HUES64 (cell line): Measurements from ENCODE around the gene VSX1.
A peak's percentile ranks its signal among the peaks of the same experiment; 100 is the strongest.

Experiments used
- H3K27ac ChIP-seq: 2 replicates; pipeline ENCODE4 v1.7.0; 2013; ENCODE audit warnings: low read depth, low read length, inconsistent platforms
- H3K27me3 ChIP-seq: 2 replicates; pipeline ENCODE4 v1.6.1; 2013; ENCODE audit warnings: mild to moderate bottlenecking, low read length; ENCODE audit not compliant: insufficient read depth
- H3K36me3 ChIP-seq: 2 replicates; pipeline ENCODE4 v1.6.1; 2013; ENCODE audit warnings: mild to moderate bottlenecking, low read length; ENCODE audit not compliant: insufficient read depth
- H3K4me1 ChIP-seq: 2 replicates; pipeline ENCODE4 v1.6.1; 2013; ENCODE audit warnings: mild to moderate bottlenecking, low read length, moderate library complexity; ENCODE audit not compliant: insufficient read depth
- H3K4me3 ChIP-seq: 2 replicates; pipeline ENCODE4 v1.5.1; 2013; ENCODE audit warnings: mild to moderate bottlenecking, low read length, moderate library complexity
- H3K9ac ChIP-seq: 2 replicates; pipeline ENCODE4 v1.6.1; 2013; ENCODE audit warnings: mild to moderate bottlenecking, low read depth, low read length
- H3K9me3 ChIP-seq: 2 replicates; pipeline ENCODE4 v1.6.1; 2013; ENCODE audit warnings: low read depth, low read length; ENCODE audit not compliant: insufficient read depth
- WGBS: fragments of 150-250, 120-280 bp; methylation state at CpG from one replicate; pipeline ENCODE4 v1.1.7; 2013; ENCODE audit warnings: missing lambda C conversion rate; 5-methylcytosine and 5-hydroxymethylcytosine counted together

The VSX1 gene

DNA sequence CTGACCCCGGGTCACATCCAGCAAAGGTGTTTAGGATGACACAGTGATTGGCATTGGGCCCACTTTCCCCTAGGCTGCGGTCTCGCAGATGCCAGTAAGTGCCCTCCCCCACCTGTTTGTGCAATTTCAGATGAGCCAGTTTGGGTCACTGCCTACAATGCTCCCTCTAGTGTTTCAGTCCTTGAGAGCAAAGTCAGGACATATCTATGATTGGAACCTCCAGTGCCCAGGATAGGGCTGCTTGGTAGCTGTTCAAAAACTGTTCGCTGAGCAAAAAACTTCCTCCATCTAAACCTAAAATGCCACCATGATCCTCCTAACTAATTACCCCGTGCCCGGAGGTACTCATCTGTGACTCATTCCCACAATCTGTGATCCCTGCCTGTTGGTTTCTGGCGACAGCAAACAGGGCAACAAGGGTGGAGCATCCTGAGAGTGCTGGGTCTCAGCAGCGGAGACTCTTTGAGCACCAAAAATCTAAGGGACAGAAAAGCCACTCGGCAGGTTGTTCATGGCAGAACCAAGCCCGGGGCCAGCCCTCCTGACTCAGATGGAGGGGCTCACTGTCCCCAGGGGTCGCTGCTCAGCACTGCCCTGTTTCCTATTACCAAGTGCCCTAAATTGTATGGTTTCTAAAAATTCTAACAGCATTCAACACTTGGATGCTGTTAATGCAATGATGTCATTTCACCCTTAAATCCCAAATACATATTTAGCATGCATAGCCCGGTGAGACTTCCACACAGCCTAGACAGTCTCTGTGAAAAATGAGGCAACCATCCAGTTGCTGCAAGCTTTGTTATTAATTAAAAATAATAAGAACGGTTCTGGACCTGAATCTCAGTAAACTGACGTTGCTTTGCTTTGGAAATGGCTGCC is 5.0 kb downstream of the VSX1 start:
- H3K4me3 ChIP-seq: peak overlapping the region; percentile 48

DNA sequence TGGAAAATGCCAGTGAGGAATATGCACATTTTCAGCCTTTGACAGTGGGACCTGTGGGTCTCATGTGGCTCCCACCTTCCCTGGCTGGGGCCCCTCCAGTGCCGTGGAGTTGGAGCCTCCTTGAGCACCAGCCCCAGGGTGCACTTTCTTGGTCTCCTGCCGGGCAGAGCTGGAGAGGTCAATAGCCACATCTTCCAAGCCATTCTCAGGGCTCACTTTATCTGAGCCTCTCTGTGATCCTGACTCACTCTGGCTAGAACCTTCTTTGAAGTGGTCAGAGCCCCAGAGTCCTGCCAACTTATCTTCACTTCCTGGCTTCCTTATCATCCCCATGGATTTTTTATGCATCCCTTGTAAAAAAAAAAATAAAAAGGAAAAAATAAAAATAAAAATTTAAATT is 5.7 kb downstream of the VSX1 start:
- Histone ChIP-seq H3K9ac (no peak overlapping the region), H3K9me3 (no peaks in the 10 kb centered on the region), H3K27ac (no peak overlapping the region), H3K27me3 (peaks cover 76% of the 10 kb centered on the region), H3K4me3 (no peak overlapping the region), H3K4me1 (no peaks in the 10 kb centered on the region), H3K36me3 (no peaks in the 10 kb centered on the region)
- WGBS: 78% methylated on average over 2 of the region's 2 CpGs

More for the DNA sequence above, 5.0 kb downstream of the VSX1 start:
- Histone ChIP-seq H3K4me1 (no peaks in the 10 kb centered on the region), H3K9me3 (no peaks in the 10 kb centered on the region), H3K9ac (no peak overlapping the region), H3K27me3 (peaks cover 77% of the 10 kb centered on the region), H3K36me3 (no peaks in the 10 kb centered on the region), H3K27ac (no peak overlapping the region)
- 38% methylated on average over 14 of the region's 14 CpGs for whole genome bisulfite sequencing

GRCh38 chr20:25073544-25073943 is 8.4 kb downstream of the VSX1 start:
- Histone ChIP-seq H3K27ac (no peak overlapping the region), H3K36me3 (no peaks in the 10 kb centered on the region), H3K27me3 (peaks cover 76% of the 10 kb centered on the region), H3K9me3 (no peaks in the 10 kb centered on the region), H3K4me1 (no peaks in the 10 kb centered on the region), H3K9ac (no peak overlapping the region), H3K4me3 (no peak overlapping the region)
- WGBS: 84% methylated on average over 9 of the region's 9 CpGs

DNA sequence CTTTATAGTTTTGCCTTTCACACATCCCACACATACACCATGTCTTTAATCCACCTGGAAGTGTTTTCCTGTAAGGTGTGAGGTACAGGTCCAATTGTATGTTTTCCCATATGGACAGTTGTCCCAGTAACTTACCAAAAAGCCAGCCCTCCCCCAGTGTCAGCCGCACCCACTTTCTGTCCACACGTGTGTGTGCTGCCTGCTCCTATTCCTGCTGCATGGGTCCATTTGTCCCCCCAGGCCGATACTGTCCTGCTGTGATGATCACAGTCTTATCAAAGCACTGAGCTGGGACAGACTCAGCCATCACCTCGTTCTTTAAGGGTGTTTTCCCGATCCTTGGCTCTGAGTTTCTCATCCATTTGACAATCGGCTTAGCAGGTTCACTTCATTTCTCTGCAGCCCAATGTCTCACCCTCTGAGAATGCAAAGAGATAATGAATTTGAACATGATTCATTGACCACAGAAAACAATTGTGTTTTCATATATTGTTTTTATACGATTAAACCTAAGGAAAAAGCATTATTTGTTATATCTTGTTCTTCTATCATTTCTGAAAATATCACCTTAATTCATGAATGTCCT is 9.6 kb downstream of the VSX1 start:
- H3K27me3 ChIP-seq: peaks cover 71% of the 10 kb centered on the region

GRCh38 chr20:25071734-25072133 is 10.2 kb downstream of the VSX1 start:
- no peak overlapping the region for H3K27ac ChIP-seq
- peaks cover 66% of the 10 kb centered on the region for H3K27me3 ChIP-seq
- WGBS: 31% methylated on average over 4 of the region's 4 CpGs
- H3K9ac ChIP-seq: no peak overlapping the region
- no peaks in the 10 kb centered on the region for H3K4me1 ChIP-seq
- no peaks in the 10 kb centered on the region for H3K36me3 ChIP-seq
- no peak overlapping the region for H3K4me3 ChIP-seq
- H3K9me3 ChIP-seq: no peaks in the 10 kb centered on the region

More for the DNA sequence above, 9.6 kb downstream of the VSX1 start:
- Histone ChIP-seq H3K4me1 (no peaks in the 10 kb centered on the region), H3K27ac (no peak overlapping the region), H3K4me3 (no peak overlapping the region), H3K36me3 (no peaks in the 10 kb centered on the region), H3K9ac (no peak overlapping the region), H3K9me3 (no peaks in the 10 kb centered on the region)
- WGBS: 57% methylated on average over 6 of the region's 7 CpGs

DNA sequence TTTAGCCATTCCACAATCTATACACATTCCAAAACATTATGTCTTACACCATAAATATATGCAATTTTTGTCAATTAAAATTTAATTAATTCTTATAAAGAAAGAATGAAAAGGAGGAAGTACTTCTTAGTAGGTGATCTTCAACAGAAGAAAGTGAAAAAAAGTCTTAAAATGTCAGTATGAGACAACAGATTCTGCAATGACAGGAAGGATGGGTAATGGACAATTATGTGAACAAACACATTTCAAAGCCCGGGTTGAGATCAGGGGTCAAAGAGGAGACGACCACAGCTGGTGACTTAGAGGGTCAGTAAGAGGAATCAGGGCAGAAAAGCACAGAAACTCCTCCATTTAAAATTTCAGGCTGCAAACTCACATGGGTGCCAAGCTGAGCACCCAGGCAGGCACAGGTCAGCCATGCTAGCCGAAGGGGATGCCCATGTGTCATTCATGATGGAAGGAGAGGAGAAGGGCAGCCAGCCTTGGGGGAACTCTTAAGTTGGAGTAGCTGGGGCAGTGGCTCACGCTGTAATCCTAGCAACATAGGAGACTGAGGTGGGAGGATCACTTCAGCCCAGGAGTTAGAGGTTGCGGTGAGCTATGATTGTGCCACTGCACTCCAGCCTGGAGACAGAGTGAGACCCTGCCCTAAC is 11.0 kb downstream of the VSX1 start:
- no peak overlapping the region for H3K4me3 ChIP-seq
- no peaks in the 10 kb centered on the region for H3K4me1 ChIP-seq
- H3K9me3 ChIP-seq: no peaks in the 10 kb centered on the region
- WGBS: 74% methylated on average over 5 of the region's 5 CpGs
- peaks cover 65% of the 10 kb centered on the region for H3K27me3 ChIP-seq
- H3K27ac ChIP-seq: no peak overlapping the region
- H3K36me3 ChIP-seq: no peaks in the 10 kb centered on the region
- no peak overlapping the region for H3K9ac ChIP-seq

- 92% methylated on average over 18 of the region's 18 CpGs for WGBS
- Histone ChIP-seq H3K4me1 (no peaks in the 10 kb centered on the region), H3K4me3 (no peak overlapping the region), H3K27me3 (peaks cover 82% of the 10 kb centered on the region), H3K27ac (no peak overlapping the region), H3K36me3 (no peaks in the 10 kb centered on the region), H3K9me3 (no peaks in the 10 kb centered on the region), H3K9ac (no peak overlapping the region)
Observed at GRCh38 chr20:25067102-25067987, 14.6 kb downstream of the VSX1 start.

- Histone ChIP-seq H3K4me1 (no peaks in the 10 kb centered on the region), H3K9me3 (no peaks in the 10 kb centered on the region), H3K27ac (no peak overlapping the region), H3K4me3 (no peak overlapping the region), H3K9ac (no peak overlapping the region), H3K36me3 (no peaks in the 10 kb centered on the region), H3K27me3 (peaks cover 83% of the 10 kb centered on the region)
- WGBS: 55% methylated on average over 6 of the region's 6 CpGs
Observed at GRCh38 chr20:25066386-25066785, 15.6 kb downstream of the VSX1 start.

GRCh38 chr20:25065625-25066338 is 16.2 kb downstream of the VSX1 start:
- Histone ChIP-seq H3K9ac (no peak overlapping the region), H3K36me3 (no peaks in the 10 kb centered on the region), H3K4me1 (no peaks in the 10 kb centered on the region), H3K27me3 (peaks cover 83% of the 10 kb centered on the region), H3K4me3 (no peak overlapping the region), H3K9me3 (no peaks in the 10 kb centered on the region), H3K27ac (no peak overlapping the region)
- WGBS: 47% methylated on average over 9 of the region's 9 CpGs

GRCh38 chr20:25065072-25065624 is 16.8 kb downstream of the VSX1 start:
- Histone ChIP-seq H3K9ac (no peak overlapping the region), H3K36me3 (no peaks in the 10 kb centered on the region), H3K27ac (no peak overlapping the region), H3K9me3 (no peaks in the 10 kb centered on the region), H3K4me3 (no peak overlapping the region), H3K27me3 (peaks cover 83% of the 10 kb centered on the region), H3K4me1 (no peaks in the 10 kb centered on the region)
- WGBS: 89% methylated on average over 9 of the region's 9 CpGs
